Spinal cord (tissue), 10 donors: Measurements from ENCODE around the gene PARP4. TPM values are rescaled to one million over a fixed set of nuclear protein-coding genes. Genes with fewer than 3 reads are reported as not detected.
"Not testable (repeated sequence)": the region's sequence is repeated elsewhere in the genome, so short reads cannot be mapped to it uniquely, and the experiment has no call there.

ENCODE experiments used
- DNase-seq, 6 donors: peaks; one replicate each; pipeline versions ENCODE4 v3.0.0 to v3.0.0-alpha.2; 2013 to 2015; ENCODE audit warnings: low spot score in 6 of 6, low read depth in 4 of 6
- H3K27ac ChIP-seq: one replicate; pipeline ENCODE4 v1.5.1; 2013; ENCODE audit warnings: low read depth, low read length, control low read depth
- H3K27me3 ChIP-seq: one replicate; pipeline ENCODE4 v1.6.1; 2013; ENCODE audit warnings: low read length; ENCODE audit not compliant: control insufficient read depth, insufficient read depth
- H3K36me3 ChIP-seq: one replicate; pipeline ENCODE4 v1.6.1; 2013; ENCODE audit warnings: low read length; ENCODE audit not compliant: control insufficient read depth, insufficient read depth
- H3K4me1 ChIP-seq: one replicate; pipeline ENCODE4 v1.6.1; 2013; ENCODE audit warnings: low read length; ENCODE audit not compliant: control insufficient read depth, insufficient read depth
- H3K4me3 ChIP-seq: one replicate; pipeline ENCODE4 v1.5.1; 2013; ENCODE audit warnings: low read depth, low read length, control low read depth
- H3K9me3 ChIP-seq: one replicate; pipeline ENCODE4 v1.6.1; 2013; ENCODE audit warnings: low read length; ENCODE audit not compliant: control insufficient read depth, insufficient read depth
- WGBS: methylation state at CpG from one replicate; pipeline ENCODE4 v1.1.5; 2013; ENCODE audit warnings: missing lambda C conversion rate; ENCODE audit not compliant: insufficient coverage; 5-methylcytosine and 5-hydroxymethylcytosine counted together
- polyA plus RNA-seq, 2 donors: library from polyadenylated mRNA; unstranded; fragments of 120-200 nt; gene quantifications; one replicate each; pipeline ENCODE4 v1.2.1, GENCODE V29; 2013; ENCODE audit not compliant: insufficient read length in 2 of 2
- total RNA-seq, 2 donors: library from RNA; depleted of rRNA in 1 of 2; stranded (reverse); fragments of 120-200 nt in 1 of 2; fragments of >200 nt in 1 of 2; gene quantifications; one replicate each; pipeline versions ENCODE4 v1.2.3 to v1.2.4, GENCODE V29; 2013 to 2014
- donor health status: healthy.

The PARP4 gene
- total and polyA plus RNA-seq, 4 donors = 19.6 to 43.5 (median 27.6) TPM

DNA sequence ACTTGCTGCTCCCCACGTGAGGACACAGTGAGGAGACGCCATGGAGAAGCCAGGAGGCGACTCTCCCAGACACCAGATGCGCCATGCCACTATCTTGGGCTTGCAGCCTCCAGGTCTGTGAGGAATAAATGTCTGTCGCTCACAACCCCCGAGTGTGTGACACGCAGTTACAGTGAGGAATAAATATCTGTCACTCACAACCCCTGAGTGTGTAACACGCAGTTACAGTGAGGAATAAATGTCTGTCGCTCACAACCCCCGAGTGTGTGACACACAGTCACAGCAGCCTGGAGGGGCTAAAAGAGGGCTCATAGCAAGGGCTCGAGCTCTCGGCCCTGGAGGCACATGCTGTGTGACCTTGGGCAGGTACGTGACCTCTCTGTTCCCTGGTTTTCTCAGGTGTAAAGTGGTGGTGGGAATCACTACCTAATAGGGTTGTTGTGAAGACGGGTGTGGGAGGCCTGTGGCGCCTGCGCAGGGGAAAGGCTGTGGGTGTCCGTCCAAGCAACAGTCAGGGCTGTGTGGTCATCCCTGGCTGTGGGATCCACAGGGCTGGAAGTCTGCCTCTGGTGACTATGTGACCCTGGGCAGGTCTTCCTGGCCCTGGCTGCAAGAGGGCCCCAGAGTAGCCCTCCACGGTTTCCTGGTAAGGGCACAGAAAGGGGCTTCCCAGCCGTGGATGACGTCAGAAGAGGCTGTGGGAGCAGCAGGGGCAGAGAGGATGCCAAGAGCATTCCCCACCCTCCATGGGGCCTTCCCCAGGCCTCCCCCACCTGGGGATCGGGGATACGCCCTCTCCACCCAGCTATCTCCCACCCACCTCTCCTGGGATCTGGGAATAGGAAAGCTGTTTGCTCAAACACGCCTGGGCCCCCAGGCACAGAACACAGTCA, 125.5 kb downstream of the PARP4 start:
- WGBS = 86% methylated on average over 20 of the region's 23 CpGs
- Histone ChIP-seq H3K27me3 (no peaks in the 10 kb centered on the region), H3K4me3 (no peak overlapping the region), H3K36me3 (no peaks in the 10 kb centered on the region), H3K9me3 (no peaks in the 10 kb centered on the region), H3K27ac (no peak overlapping the region), H3K4me1 (no peaks in the 10 kb centered on the region)
- DNase-seq = no peak

DNA sequence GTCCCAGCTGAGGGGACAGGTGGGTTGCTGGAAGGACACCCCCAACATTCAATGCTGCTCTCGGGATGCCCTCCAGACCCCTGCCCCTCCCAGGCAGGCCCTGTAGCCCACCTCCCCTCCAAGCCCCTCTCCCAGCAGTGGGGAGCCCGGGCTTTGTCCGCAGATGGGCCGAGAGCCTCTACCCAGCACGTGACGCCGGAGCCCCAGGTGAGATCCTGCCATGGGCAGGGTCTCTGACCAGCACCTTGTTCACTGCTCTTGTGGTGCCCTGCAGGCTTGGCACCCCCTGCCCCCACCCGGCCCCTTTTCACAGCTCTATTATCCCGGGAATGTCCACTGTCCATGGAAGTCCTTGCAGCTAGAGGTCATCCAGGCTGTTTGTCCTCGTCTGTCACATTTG, 126.7 kb downstream of the PARP4 start:
- H3K4me3 ChIP-seq = no peak overlapping the region
- no peak overlapping the region for H3K27ac ChIP-seq
- no peaks in the 10 kb centered on the region for H3K9me3 ChIP-seq
- H3K4me1 ChIP-seq = no peaks in the 10 kb centered on the region
- H3K36me3 ChIP-seq = no peaks in the 10 kb centered on the region
- no peaks in the 10 kb centered on the region for H3K27me3 ChIP-seq
- 93% methylated on average over 9 of the region's 10 CpGs for WGBS
- DNase-seq = no peak

DNA sequence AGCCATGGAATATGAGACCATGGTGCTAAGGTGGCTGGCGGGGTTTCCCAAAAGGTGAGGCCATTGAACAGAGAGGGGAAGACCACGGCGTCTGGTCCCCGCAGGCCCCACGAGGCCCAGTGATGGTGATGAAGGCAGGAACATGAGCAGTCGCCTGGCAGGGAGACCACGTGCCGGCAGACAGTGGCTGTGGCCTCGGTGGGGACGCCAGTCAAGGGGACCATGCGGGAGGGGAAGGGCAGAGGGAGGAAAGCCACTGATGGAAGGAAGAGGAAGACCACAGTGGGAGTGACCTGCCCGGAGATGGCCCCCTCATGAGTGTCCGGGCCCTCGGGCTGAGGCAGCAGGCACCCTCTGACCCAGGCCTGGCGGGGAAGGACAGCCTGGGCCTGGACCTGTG, 127.6 kb downstream of the PARP4 start:
- H3K27me3 ChIP-seq, H3K9me3 ChIP-seq, H3K27ac ChIP-seq, H3K4me3 ChIP-seq, H3K4me1 ChIP-seq, DNase-seq, H3K36me3 ChIP-seq: not testable (repeated sequence)
- WGBS = 88% methylated on average over 5 of the region's 15 CpGs

DNA sequence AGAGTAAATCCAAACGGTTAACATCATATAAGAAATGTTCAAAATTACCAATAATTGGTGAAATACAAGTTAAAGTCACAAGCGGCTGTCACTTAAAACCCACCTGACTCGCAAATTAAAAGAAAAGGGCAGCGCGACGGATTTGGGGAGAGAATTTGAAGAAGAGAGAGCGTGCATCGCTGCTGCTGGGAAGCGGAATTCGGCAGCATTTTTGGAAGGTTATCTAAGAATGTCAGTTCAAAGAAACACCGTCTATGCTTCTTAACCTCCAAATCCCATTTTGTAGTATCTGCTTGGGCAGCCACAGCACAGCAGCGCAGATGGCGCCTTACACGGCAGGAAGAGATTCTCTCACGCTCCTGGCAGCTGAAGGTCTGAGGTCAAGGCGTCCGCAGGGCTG, 128.5 kb downstream of the PARP4 start:
- H3K9me3 ChIP-seq, H3K4me1 ChIP-seq, DNase-seq, H3K36me3 ChIP-seq, H3K27ac ChIP-seq, H3K4me3 ChIP-seq, H3K27me3 ChIP-seq: not testable (repeated sequence)
- WGBS = 98% methylated on average over 8 of the region's 17 CpGs

DNA sequence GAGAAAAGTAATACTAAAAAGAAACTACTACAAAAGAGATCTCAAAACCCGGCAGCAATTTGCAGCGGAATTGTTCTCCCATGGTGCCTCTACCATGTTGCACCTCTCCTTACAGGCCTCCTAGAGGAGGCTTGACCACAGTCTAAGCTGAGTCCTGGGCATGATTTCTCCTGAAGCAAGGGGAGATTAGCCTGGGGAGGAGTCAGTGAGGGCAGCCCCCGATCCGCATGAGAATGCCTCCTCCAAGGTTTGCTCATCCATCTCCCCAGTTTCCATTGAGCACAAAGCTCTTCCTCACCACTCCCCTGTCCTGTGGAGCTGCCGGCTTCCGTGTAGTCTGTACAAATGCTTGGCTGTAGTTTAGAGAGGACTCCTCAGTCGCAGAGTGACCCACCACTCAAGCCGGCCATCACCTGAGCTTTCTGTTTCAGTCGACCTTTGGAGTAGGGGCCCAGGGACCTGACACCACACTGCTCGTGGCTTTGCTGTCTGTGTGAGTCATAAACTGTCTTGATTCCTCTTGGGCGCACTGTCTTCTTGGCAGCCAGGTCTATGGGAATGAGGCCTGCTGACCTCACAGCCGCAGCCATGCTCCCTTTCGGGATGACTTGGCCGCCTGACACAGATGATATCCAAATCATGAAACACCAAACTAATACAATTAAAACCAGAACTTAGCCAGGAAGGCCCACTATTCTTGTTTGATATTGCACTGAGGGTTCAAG, 130.9 kb downstream of the PARP4 start:
- no peak overlapping the region for H3K4me3 ChIP-seq
- H3K27ac ChIP-seq = no peak overlapping the region
- DNase-seq = no peak
- H3K4me1 ChIP-seq = no peaks in the 10 kb centered on the region
- no peaks in the 10 kb centered on the region for H3K36me3 ChIP-seq
- H3K9me3 ChIP-seq = no peaks in the 10 kb centered on the region
- no peaks in the 10 kb centered on the region for H3K27me3 ChIP-seq
- WGBS = 81% methylated on average over 5 of the region's 14 CpGs

DNA sequence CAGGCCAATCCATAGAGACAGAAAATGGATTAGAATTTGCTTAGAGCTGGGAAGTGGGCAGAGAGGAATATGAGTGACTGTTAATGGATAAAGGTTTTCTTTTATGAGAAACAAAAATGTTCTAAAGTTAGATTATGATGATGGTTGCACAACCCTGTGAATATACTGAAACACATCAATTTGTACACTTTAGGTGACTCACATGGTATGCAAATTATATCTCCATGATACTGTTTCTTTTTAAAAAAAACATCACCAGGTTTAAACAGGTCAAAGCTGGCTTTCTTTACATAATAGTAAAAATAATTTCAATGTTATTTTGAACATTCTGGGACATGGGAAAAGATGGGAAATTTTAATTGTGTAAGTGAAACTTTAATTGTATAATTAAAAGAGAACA, 131.7 kb downstream of the PARP4 start:
- H3K9me3 ChIP-seq, DNase-seq, H3K4me3 ChIP-seq, H3K27ac ChIP-seq, H3K36me3 ChIP-seq, H3K4me1 ChIP-seq, H3K27me3 ChIP-seq: not testable (repeated sequence)

DNA sequence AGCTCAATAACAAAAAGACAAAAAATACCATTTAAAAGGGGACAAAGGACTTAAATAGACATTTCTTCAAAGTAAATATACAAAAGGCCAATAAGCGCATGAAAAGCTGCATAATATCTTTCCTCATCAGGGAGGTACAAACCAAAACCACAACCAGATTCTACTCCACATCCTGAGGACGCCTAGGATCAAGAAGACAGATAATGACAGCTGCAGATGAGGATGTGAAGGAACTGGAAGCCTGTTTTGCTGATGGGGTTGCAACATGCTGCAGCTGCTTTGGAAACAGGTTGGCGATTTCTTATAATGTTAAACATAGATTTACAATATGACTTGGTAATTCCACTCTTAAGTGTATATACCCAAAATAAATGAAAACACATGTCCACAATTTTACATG, 132.4 kb downstream of the PARP4 start:
- not testable (repeated sequence) for DNase-seq, H3K4me3 ChIP-seq, H3K27me3 ChIP-seq, H3K4me1 ChIP-seq, H3K36me3 ChIP-seq, H3K9me3 ChIP-seq, H3K27ac ChIP-seq
- WGBS = no CpG with 5 or more reads among the region's 3 CpGs

DNA sequence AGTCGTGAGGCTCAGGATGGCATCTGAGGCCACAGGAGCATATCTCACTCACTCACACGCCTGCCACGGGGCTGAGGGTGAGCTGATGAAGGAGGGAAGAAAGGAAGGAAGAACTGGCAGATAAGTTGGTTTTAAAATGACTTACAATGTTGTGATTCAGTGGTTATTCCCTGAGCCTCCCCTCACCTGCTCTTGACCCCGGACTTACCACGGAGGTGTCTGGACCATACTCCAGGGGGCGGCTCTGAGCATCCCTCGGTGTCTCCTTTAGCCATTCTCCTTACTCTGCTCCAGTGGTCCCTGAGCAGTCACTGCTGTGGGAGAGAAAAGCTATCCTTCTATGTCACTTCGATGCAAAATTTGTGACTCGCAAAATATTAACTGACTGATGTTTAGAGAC, 141.3 kb downstream of the PARP4 start:
- H3K4me3 ChIP-seq, H3K27me3 ChIP-seq, H3K9me3 ChIP-seq, H3K4me1 ChIP-seq, H3K36me3 ChIP-seq, H3K27ac ChIP-seq, DNase-seq: not testable (repeated sequence)
- WGBS = 88% methylated on average over 6 of the region's 9 CpGs
